Keratinocyte (primary cell): Measurements from ENCODE around the gene PGS1.

Experiments
- EZH2 ChIP-seq: IDR thresholded peaks from one replicate; pipeline ENCODE4 v1.6.1; 2012; ENCODE audit warnings: inconsistent platforms, mild to moderate bottlenecking, low read length, moderate library complexity
- TF ChIP-seq, protein P1 (sequence below), 3 experiments: IDR thresholded peaks in 1 of 3; conservative IDR thresholded peaks in 1 of 3; optimal IDR thresholded peaks in 1 of 3; 2 replicates in 2 of 3; 3 replicates in 1 of 3; pipeline versions ENCODE3 to v1.5.1; 2011; ENCODE audit warnings: low read length in 3 of 3, mild to moderate bottlenecking in 3 of 3, moderate library complexity in 2 of 3, control low read depth in 1 of 3, inconsistent platforms in 1 of 3; ENCODE audit not compliant: insufficient read depth in 2 of 3; ENCODE audit errors: extremely low read depth in 1 of 3

DNA sequence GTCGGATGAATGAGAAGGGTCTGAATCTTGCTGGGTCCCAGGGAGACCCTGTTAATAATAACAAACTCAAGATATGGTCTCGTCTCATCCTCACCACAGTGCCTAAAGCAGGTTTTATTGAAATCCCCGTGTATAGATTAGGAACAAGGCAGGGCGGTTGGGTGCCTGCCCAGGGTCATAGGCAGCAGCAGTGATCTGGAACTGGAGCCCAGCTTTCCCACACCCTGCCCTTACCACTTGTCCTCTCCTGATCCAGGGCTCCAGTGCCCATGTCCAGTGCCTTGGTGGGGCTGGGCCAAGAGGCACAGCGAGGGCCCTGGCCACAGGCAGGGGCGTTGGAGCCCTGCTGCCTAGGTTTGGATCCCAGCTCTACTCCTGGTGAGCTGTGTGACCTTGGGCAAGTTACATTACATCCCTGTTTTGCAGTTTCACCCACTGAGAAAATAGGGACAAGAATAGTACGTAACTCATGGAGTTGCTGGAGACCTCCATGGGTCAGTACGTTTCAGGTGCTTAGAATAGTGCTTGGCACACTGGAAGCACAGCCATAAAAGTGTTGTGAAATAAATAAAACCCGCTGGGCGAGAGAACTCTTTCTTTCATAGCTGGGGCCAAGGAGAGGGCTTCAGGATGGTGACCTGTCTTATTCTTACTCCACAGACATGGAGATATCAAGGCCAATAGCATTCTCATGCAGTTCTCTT, 32.5 kb upstream of the PGS1 start:
- TF ChIP-seq, protein P1, sequence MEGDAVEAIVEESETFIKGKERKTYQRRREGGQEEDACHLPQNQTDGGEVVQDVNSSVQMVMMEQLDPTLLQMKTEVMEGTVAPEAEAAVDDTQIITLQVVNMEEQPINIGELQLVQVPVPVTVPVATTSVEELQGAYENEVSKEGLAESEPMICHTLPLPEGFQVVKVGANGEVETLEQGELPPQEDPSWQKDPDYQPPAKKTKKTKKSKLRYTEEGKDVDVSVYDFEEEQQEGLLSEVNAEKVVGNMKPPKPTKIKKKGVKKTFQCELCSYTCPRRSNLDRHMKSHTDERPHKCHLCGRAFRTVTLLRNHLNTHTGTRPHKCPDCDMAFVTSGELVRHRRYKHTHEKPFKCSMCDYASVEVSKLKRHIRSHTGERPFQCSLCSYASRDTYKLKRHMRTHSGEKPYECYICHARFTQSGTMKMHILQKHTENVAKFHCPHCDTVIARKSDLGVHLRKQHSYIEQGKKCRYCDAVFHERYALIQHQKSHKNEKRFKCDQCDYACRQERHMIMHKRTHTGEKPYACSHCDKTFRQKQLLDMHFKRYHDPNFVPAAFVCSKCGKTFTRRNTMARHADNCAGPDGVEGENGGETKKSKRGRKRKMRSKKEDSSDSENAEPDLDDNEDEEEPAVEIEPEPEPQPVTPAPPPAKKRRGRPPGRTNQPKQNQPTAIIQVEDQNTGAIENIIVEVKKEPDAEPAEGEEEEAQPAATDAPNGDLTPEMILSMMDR (optimal IDR thresholded peaks at IDR 0.05 in 1 of 3, IDR thresholded peaks at IDR 0.05 in 1 of 3, conservative IDR thresholded peaks at IDR 0.05 in 1 of 3; ENCODE audit: extremely low read depth in 1 of 3, insufficient read depth in 2 of 3, low read length in 3 of 3): no peak
- TF ChIP-seq EZH2: no peak
